Islet precursor cell (in vitro differentiated cells): ENCODE data around the gene SLC25A26.
"Not testable (repeated sequence)": the region's sequence is repeated elsewhere in the genome, so short reads cannot be mapped to it uniquely, and the experiment has no call there.

Experiments used
- DNase-seq: peaks from one replicate; pipeline ENCODE4 v3.0.0-alpha.2; 2018

SLC25A26 gene

GRCh38 chr3:66414846-66415245 lies 194.0 kb downstream of the SLC25A26 start:
- DNase-seq, result no peak

- no peak for DNase-seq
Measured at GRCh38 chr3:66415867-66416428, 195.1 kb downstream of the SLC25A26 start.

DNA sequence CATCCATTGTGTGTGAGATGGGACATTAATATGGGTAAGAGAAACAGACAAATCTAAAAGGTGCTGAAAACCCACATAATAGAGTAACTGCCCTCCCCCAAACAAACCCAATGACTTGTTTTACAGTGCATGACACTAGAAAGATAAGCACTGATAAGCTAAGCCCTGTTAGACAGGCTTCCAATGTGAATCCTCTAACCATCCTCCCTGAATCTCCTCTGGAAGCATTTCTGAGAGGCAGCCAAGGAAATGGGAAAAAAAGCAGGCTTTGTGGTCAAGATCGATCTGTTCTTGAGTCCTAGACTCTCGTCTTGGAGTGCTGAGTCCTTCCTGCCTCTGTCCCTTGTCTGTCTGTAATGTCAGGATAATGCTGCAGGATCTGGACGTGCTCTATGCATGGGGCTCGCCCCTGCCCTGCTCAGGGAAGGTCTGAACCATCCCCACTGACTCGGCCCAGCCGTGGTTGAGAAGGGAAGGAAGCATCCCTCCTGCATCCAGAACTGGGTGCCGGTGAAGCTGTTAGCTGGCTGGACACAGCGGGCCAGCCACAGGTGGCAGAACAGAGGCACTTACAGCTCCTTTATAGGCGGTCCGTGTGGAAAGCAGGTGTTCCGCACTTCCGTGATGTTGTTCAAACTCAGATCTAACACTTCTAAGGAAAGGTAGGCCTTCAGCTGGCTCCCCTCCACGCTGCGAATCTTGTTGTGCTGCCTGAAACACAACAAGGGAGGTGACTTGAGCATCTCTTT lies 195.9 kb downstream of the SLC25A26 start:
- DNase-seq, result peak; percentile 80

DNA sequence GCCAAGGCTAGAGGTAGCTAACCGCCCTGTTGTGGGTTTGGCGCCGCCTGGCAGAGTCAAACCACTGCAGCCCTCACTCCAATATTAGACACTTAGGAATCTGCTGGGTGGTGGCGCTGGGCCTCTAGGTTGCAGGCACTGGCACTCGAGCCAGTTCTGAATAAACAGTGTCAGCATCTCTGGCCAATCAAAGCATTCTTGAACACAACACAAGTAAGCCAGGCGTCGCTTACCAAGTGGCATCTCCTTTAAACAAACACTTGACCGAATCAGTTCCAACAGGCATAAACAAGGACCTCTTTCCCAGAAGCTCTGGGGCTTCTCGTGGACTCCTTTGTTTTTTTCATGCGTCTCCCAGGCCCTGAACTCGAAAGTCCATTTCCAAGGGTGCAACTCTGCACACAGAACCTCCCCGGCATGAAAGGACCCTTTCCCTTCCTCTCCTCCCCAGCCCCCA lies 197.7 kb downstream of the SLC25A26 start:
- no peak for DNase-seq

GRCh38 chr3:66419036-66419435 lies 198.2 kb downstream of the SLC25A26 start:
- no peak for DNase-seq

- DNase-seq, result not testable (repeated sequence)
Measured at GRCh38 chr3:66421144-66421543, 200.3 kb downstream of the SLC25A26 start.

DNA sequence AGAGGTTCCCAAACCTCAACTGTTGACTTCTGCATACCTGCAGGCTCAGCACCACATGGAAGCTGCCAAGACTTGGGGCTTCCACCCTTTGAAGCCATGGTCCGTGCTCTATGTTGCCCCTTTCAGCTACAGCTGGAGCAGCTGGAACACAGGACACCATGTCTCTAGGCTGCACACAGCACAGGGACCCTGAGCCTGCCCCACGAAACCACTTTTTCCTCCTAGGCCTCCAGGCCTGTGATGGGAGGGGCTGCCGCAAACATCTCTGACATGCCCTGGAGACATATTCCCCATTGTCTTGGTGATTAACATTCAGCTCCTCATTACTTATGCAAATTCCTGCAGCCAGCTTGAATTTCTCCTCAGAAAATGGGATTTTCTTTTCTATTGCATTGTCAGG lies 201.1 kb downstream of the SLC25A26 start:
- DNase-seq, result not testable (repeated sequence)

- DNase-seq, result no peak
Measured at GRCh38 chr3:66423791-66424190, 203.0 kb downstream of the SLC25A26 start.

DNA sequence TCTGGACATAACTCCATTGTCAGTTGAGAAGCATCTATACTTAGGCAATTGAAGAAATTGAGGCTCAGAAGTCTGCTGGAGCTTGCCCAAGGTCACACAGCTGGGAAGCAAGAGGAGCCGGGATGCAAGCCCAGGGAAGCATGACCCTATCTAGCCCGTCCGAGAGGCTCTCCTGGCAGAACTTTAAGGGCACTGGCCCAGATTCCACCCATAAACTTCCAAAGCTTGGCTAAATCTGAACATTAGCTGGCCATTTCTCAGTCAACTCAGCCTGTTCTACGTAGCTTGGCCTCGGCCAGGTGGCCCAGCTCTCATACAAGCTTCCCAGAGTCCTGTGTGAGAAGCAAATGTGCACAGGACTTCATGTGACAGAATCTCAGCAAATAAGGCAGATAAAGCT lies 204.2 kb downstream of the SLC25A26 start:
- no peak for DNase-seq

DNA sequence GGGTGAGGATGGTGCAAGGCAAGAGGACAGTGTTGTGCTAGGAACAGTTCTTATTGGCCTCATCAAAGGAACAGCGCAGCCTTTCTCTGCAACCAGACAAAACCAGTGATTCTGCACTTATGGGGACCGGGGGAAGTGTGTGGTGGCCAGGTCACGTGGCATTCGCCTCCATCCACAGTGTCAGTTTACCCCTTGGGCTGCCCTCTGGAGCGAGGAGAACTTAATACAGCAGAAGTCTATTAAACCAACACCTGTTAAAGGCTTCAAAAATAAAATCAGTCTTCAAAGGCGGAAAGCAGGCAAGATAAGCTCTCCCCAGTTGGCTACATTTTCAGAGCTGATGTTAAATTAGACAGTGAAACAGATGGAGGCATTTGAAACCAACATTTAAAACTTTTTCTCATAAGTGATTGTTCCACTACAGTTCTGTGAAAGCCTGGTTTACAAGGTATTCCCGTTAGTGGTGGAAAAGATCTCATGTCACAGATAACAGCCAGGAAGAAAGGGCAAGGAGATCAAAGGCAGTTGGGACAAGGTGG lies 204.8 kb downstream of the SLC25A26 start:
- DNase-seq, result no peak

DNA sequence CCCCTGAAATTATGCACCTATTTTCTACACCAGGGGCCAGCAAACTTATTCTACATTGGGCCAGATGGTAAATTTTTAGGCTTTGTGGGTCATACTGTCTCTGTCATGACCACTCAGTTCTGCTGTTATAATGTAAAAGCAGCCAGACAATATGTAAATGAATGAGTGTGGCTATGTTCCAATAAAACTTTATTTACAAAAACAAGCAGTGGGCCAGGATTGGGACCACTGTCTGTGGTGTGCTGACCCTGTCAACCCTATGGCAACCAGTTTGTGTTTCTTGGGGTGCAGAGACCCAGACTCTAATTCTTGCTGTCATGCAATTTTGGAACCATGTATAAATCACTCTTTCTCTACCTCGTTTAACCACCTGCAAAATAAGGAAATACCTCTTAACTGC lies 205.3 kb downstream of the SLC25A26 start:
- DNase-seq, result no peak

GRCh38 chr3:66427352-66427751 lies 206.6 kb downstream of the SLC25A26 start:
- no peak for DNase-seq

DNA sequence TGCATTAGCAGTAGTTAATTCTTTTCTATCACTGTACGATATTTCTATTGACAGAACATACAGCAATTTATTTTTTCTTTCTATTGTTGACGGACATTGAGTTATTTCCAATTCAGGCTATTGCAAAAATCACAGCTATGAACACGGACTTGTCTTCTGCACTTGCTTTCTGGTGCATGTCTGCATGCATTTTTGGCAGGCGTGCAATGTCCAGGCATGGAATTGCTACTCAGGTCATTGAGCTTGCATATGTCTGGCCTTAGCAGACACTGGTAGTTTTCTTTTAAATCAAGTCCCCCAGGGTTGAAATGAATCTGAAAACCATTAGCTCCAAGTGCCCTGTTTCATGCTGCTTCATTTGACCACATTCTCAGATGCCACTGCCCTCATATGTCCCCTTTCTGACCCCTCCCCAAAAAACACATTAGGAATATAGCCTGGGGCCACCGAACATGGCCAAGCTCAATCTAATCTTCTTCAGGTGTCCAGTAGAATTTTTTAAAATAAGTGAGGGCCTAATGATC lies 207.2 kb downstream of the SLC25A26 start:
- no peak for DNase-seq
